GM18498 (cell line): ENCODE results near the gene LPXN.

Source experiments
- ATAC-seq: cut with Tn5 transposase; IDR thresholded peaks from one replicate; pipeline ENCODE4 v1.9.1; 2021; ENCODE audit warnings: mild to moderate bottlenecking, moderate library complexity; ENCODE audit not compliant: unreplicated experiment

The LPXN gene

DNA sequence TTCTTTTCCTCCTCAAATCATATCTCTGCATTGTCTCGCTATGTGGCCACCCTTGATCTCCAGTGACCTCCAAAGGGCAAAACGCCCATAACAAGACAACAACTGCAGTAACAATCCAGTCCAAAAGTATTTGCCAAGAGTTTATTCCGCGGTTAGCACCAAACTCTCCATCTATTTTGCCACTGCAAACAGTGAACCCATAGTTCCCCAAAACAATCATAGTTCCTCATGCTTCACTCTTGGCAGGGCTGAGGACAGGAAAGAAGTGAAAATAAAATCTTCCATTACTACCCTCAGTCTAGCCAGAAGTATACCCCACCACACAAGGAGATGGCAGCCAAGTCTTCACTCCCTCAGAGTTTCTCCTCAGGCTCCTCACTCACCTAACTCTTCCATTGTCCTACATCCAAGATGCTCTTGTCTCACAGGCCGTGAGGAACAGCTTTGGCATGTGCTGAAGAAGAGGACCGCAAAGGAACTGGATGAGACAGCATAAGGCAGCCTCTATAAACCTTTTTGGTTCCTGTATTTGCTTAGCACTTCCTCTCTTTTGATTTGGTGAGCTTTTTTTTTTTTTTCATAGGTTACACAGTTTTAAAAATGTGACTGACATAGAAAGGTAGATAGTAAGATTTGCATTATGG lies at the start of gene LPXN:
Gene LPXN, minus strand, starts transcription at position 480 of the 644 bp plus-strand sequence. Its CDS starts 84 bp downstream, at position 396.
- ATAC-seq: no peak

DNA sequence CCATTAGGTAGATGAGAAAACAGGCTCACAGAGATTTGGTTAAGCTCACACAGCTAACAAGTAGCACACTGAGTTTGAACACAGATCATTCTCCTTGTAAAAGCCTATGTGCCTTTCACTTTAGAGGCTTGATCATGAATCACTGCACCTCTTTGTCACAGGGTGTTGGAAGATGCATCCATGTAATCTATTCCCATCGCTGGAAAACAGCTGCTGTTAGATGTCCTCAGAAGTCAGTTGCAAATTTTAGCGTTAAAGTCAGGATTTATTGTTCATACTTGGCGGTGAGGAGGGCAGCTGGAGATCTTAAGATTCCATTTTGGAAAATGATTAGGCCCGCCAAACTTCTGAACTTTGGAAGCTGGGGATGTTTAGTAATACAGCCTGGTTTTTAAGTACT lies 49.4 kb upstream of the LPXN start:
- no peak for ATAC-seq

DNA sequence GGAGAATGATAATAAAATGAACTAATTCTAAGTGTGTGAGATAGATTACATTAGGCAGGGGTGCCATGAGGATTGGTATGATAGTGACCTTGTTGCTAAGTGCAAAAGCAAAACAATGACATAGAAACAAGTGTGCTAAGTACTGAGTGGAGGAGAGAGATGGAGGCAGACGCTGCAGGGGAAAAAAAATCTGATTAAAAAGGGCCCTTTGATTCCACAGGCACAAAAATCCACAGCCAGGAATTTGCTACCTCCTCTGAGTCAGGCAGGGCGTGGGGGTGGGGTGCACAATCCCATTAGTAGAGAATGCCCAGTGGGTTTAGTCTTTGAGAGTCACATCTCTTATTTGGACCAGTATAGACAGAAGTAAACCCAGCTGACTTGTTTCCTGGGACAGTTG lies 46.7 kb upstream of the LPXN start, which contains the start of gene CNTF:
Gene CNTF, plus strand, starts transcription at position 322 of the 400 bp plus-strand sequence. CDS start 88 bp downstream, outside the sequence.
- ATAC-seq: no peak

DNA sequence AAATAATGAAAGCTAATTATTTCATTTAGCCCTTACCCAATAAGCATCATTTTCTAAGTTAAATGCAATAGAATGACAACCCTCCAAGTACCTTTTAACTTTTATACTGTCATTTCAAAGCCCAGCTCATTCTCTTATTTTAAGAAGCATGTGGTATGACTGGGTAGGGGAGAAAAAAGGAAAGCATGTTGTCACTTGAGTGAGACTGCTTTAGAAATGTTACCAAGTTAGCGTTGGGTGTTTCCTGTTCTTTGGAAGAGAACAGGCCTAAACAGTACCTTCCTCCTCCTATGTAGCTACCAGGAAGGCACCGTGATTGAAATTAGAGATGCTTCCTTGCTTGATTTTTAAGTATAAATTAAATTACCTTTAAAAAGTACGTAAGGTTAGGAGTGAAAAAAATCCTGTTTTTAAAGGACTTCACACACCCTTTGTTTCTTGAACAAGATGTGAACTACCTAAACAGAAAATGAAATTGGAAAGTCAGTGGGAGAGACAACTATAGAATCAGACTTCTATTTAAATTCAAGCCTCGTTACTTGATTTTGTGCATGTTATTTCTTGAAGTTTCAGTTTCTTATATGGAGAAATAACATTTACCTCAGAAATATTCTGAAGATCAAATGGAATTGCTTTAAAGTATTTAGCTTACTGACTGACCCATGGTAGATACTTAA lies 46.1 kb upstream of the LPXN start:
- ATAC-seq: peak; percentile 71

DNA sequence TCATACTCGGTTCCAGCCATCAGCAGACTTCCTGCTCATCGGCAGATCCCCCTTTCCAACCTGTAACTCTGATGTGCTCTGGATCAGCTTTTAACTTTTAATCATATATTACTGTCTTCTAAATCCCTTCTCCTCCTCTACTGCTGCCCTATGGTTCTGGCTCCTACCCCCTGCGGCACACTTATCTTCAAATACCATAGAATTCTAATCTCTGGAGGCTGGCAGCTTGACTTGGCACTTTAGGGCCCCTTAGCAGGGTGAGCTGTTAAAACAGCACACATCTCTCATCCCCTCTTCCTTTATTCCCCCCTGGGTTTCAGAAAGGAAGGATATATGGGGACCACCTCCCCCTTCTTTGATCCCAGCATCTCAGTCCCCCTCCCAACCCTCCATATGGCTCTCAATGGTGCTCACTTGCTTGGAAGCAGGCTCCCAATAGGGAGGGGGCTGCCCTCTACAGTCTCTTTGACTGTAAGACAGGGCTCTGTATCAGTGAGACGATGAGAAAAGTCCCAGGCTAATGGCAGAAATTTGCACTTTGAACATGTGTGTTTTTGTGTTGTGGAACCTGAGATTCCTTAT lies 42.4 kb upstream of the LPXN start:
- ATAC-seq: no peak

DNA sequence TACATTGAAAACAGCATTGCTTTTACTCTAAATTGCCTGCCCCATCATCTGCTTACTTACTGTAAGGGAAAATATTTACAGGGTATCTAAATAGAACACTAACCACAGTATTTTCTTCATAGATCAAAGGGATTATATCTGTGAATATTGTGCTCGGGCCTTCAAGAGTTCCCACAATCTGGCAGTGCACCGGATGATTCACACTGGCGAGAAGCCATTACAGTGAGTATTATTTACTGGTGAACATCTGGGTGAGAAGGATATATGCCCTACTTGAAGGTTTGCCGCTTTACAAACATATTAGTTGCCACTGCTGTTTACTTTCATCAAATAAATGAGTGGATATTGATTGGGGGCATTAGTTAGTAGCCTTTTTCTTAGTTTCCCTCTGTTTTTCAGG lies 40.9 kb upstream of the LPXN start:
- no peak for ATAC-seq

DNA sequence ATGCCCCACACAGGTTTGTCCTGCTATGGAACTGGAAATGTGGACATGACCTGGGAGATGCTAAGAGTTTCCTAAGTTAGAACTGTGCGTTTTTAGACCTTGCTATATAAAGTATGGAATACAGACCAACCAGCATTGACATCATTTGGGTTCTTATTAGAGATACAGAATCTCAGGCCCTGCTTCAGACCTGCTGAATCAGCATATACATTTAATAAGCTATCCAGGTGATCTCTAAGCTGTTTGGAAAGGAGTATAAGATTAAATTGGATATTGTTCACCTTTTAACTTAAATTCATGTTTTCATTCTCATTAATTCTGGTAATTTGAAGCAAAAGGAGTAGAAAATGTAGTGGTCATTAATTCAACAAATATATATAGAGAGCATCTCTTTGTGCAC lies 39.9 kb upstream of the LPXN start:
- ATAC-seq: no peak

DNA sequence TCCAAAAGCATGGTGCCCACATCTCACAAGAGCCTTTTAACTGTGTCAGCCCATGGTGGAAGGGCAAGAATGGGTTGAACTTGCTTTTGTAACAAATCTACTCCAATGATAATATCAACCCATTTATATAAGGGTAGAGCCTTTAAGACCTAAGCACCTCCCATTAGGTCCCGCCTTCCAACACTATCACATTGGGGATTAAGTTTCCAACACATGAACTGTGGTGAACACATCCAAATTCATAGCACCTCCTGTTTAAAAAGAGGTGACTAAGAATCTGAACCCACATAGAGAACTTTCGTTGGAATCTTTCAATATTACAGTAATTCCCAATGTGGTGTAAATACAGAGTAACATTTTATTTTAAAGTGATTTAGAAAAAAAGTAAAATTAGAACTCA lies 37.6 kb upstream of the LPXN start:
- ATAC-seq: no peak

DNA sequence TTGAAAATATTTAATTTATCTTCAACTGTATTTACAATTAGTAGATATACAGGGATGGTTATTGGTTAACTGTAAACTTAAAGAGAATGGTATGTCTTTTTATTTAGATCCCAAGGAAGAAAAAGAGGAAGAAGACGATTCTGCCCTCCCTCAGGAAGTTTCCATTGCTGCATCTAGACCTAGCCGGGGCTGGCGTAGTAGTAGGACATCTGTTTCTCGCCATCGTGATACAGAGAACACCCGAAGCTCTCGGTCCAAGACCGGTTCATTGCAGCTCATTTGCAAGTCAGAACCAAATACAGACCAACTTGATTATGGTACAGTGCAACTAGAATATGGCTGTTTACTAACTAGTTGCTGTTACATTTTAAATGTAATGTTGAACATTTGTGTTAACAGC lies 34.1 kb upstream of the LPXN start:
- ATAC-seq: no peak

DNA sequence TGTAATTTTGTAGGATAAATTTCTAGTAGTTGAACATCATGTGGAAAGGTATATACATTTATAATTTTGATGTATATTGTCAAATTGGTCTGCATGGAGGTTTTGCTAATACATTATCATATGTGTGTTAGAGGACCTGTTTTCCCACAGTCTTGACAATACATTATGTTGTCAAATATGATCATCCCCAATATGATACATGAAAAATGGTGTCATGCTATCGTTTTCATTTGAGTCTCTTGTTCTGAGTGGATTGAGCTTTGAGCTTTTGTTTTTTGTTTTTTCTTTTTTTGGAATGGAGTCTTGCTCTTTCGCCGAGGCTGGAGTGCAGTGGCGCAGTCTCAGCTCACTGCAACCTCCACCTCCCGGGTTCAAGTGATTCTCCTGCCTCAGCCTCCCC lies 32.7 kb upstream of the LPXN start:
- no peak for ATAC-seq

DNA sequence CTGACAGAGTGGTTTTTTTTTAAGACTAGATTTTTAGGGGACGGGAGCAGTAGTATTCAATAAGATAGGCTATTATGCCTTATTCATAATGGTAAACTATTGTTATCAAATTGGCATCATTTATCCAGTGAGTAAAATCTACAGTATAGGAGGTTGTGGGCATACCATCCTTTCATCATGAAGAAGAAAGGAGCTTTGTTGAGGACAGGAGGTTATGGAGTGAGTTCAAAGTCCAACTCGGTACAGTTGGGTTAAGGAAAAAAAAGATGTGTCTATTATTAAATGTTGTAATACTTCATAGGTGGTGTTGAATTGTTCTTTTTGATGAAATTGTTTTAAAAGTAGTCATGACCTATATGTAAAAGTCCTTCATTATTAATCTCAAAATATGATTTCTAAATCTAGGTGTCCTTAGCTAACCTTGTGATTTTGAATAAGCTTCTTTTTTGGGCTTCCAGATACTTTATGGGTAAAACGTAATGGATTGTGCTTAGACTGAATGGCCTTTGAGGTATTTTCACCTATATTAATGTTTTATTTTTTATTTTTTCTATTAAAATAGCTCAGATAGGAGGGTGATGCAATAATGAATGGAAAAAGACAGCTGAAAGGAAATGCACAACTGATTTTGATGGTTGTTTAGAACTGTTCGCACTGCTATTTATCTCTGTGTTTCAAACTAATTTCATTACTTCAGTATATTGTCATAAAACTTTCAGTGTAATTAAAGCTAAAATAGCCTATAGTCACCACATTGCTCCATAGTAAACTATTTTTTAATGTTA lies 31.5 kb upstream of the LPXN start:
- no peak for ATAC-seq

DNA sequence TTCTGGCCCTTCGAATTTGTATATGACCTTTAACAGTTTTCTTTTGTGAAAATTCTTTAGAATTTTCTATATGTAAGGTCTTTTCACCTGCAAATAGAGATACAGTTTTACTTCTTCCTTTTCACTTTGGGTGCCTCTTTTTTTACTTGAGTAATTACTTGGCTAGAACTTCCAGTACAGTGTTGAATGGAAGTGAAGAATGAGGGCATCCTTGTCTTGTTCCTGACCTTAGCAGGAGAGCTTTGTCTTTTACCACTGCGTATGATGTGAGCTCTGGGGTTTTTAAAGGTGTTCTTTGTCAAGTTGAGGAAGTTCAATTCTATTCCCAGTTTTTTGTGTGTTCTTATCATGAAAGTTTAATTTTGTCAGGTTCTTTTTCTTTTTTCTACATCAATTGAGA lies 24.9 kb upstream of the LPXN start:
- ATAC-seq: no peak

DNA sequence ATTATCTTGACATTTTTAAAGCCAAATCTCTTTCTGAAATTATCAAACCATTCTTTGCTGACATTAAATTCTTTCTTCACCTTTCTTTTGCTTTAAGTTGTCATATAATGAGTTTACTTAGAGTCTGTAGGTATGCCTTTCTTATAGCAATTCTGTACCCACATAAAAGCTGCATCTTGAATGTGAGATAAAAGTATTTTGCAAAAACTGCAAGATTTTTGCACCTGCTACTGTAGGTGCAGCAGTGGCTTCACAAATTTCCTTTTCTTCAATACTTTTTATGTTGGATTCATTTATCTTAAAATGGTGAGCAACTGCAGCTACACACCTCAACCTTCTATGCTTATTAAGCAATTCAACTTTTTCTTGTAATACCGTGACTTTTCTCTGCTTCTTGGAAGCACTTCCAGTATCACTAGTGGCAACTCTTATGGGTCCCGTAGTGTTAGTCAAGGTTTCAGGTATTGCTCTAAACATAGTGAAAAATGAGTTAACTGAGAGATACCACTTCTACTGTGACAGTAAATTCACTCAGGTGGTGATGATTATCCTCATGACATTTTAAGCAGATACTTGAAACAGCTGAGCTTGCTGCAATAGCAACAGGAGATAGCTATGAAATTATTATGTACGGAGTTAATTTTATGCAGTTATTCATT lies 22.0 kb upstream of the LPXN start:
- peak; percentile 65 for ATAC-seq

DNA sequence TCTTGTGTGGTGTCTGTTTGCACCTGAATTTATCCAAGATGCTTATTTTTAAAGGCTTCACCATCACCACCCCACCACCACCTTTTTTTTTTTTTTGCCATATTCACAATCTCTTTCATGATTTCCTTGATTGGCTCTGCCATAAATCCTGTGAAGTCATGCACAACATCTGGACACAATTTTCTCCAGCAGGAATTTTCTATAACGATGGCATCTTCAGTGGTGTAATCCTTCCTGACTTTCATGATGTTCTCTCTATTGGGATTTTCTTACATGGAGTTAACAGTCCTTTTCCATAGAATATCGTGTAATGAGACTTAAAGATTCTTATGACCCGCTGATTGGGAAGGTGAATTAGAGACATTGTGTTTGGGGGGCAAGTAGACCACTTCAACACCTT lies 21.0 kb upstream of the LPXN start:
- ATAC-seq: no peak

DNA sequence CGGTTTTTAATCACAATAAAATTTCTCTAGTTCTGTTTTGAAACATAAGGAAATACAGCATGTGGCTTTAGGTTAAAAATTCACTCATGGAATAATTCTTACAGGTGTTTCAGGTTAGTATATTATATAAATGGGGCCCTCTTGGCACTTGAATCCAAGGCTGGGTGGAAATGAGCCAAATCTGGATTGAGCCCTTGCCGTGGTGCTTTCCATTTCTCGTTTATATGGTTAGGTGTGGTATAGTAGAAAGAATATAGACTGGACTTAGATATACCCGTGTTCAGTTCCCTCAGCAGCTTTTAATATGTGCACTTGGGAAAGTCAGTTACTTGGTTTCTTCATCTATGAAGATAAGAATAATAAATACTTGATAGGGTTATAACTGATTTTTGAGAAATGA lies 19.2 kb upstream of the LPXN start:
- ATAC-seq: no peak

DNA sequence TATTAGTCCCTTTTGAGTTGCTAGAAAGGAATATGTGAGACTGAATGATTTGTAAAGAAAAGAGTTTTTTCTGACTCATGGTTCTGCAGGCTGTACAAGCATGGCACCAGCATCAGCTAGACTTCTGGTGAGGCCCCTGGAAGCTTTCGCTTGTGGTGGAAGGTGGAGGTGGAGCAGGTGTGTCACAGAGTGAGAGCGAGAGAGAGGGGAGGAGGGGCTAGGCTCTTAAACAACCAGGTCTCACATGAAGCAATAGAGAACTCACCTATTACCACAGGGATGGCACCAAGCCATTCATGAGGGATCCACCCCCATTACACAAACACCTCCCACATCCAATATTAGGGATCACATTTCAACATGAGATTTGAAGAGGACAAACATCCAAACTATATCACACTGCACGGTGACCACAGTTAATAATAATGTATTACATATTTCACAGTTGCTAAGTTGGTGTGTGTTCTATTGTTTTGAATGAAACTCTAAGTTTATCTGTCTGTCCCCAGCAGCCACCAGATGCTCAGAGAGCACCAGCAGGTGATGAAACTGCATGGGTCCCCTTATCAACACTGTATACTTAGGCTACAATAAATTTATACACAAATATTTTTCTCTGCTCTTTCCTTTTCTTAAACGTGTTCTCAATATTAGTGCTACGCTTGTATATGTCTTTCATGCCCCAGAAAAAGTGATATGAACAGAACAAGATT lies 17.3 kb upstream of the LPXN start:
- ATAC-seq: peak; percentile 48

DNA sequence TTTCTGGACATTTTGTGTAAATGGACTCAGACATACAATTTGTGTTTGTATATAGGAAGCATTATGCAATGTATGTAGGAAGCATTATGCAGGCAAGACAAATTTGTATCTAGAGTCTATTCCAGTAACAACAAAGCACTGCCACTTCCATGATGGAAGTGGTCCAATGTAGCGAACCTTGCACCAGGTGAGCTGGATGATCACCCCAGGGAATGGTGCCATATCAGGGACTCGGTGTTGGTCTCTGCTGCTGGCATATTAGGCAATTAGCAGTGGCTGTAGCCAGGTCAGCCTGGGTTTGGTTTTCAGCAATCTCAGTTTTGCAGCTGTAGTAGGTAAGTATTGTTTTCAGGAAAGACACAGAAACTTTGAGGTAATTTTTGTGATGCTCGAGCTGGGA lies 16.0 kb upstream of the LPXN start:
- no peak for ATAC-seq

DNA sequence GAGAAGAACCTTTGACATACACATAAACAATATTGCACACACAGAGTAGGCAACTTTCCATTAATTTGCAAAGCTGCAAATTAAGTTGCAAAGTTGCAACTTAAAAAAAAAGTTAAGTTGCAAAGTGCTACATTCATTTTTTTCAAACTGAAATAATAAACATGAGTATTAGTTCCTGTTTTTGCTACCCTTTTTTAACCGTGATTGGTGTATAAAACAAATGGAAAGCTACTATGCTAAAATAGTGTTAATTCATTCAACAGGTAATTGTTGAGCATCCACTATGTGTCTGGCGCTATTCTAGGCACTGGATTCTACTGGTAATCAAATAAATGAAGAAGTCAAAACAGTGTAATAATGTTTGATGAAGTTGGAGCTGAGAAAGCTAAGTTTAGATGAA lies 11.3 kb upstream of the LPXN start:
- ATAC-seq: no peak

DNA sequence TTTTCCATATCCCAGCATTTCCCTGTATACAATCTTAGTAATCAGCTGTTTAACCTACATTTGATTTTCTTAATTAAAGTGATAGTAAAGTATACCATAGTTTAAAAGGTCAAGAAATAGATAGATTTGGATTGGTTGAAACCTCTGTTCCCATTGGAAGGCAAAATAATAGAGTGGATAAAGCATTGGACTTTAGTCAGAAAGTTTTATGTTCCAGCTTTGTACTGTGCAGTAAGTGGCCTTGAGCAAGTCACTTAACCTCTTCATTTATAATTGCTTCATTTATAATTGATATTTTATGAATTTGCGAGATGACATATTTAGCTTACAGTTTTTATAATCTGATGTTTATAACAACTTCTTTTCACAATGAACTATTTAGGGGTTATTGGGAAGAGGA lies 6.8 kb upstream of the LPXN start:
- no peak for ATAC-seq

DNA sequence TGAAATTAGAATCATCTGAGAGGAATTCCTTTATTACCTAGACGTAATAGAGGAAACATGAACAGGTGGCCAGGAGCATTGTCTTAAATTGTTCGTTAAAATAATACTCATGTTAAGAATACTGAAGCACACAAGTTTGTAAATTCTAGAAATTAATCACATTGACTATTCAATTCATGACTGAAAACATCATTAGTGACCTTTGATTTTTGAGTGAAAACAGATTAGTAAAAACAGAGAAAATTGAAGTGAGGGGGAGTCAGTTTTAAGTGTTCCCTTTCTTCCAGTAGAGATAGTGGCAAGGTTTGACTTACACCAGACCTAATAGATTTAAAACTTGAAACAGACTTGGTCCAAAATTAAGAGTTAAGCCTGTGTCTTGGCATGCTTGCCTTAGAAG lies 4.7 kb upstream of the LPXN start:
- ATAC-seq: no peak
